Effector CD4-positive, alpha-beta T cell (primary cell): ENCODE measurements around the gene TRPC1.

ENCODE experiments used
- DNase-seq: peaks from one replicate; pipeline ENCODE4 v3.0.0-alpha.2; 2020

Gene TRPC1

DNA sequence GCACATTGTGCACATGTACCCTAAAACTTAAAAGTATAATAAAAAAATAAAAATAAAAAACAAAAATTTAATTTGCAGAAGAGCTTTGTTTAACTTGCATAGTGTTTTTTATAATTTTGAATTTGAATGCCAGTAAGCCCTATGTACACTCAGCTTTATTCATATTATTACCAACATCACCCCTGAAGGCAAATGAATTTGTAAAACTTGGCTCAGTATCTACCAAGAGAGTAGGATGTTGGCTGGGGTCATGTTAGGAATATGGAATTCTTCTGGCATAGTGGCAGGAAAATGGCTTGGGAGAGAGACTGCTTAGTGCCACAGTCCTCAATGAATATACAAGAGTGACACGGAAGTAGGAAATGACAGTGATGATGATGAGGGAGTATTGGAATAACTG, 30.7 kb downstream of the TRPC1 start:
- no peak for DNase-seq

DNA sequence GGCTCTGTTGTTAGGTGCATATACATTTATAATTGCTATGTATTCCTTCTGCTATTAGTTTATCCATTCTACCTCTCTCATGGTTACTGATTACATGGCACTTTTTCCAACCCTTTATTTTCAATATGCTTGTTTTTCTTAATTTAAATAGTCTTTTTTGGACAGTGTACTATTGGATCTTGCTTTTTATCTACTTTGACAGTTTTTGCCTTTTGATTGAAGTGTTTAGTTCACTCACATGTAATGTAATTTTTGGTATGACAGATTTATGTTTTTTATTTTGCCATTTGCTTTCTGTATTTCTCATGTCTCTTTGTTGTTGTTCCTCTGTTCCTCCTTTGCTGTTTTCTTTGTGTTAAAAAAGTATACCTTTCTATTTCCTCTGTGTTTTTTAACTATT, 44.5 kb downstream of the TRPC1 start:
- no peak for DNase-seq

DNA sequence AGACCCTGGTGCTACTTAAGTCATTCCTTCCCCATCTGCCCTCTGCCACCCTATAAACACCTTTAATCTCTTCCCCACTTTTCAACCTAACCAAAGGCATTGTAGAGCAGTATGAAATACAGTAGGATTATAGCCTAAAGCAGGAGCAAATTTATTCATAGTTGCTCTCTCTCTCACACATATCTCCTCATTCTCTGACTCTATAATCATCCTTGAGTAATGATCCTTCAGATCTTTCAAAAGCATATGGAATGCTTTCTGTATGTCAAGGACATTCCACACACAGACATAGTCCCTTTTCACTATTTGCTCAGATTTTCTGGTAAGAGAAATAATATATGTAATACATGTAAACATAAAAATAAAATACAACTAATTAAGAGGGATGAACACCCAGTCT, 54.1 kb downstream of the TRPC1 start:
- DNase-seq, result no peak

DNA sequence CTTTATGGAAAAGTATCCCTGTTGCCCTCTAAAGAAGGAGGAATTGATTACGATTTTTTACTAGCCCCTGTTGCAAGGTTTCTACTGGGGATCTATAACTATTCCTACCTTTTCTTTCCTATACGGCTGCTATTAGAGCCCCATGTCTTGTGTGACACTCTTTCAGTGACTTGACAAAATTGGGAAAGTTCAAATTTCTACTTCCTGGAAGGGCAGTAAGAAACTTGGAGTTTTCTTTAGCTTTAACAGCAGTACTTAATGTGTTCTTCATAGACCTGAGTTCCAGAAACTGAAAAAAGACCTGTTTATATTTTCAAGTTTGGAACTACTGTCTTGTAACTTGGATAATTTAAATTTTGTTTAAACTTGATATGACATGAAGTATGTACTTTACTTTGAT, 54.7 kb downstream of the TRPC1 start:
- no peak for DNase-seq

DNA sequence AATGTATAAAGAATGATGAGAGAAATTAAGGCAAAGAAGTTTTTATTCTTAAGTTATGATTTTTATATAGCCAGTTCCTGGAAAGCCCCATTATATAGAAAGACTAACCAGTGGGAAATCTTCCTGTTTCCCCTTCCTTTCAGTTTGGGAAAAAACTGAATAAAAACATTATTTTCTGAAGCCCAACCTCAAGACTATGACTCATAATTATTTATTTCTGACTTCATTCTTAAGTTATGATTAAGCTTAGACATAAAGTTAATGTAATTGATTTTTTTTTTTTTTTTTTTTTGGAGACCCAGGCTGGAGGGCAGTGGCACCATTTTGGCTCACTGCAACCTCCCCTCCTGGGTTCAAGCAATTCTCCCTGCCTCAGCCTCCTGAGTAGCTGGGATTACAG, 55.8 kb downstream of the TRPC1 start:
- DNase-seq, result no peak

DNA sequence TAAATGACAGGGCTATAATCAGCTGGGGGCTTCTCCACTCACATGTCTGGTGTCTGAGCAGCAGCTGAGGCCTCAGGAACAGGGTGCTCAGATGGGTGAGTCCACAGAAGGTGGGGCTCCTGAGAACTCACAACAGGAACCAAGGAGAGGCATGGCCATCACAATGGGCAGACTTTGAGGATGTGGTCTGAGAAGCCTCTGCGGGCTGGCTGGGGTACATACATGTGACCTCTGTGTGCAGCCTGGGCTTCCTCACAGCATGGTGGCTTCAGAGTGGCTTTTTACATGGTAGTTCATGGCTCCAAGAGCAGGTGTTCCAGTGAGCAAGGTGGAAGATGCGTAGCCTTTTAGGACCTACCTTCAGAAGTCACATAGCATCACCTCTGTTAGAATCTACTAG, 58.8 kb downstream of the TRPC1 start:
- DNase-seq, result no peak

DNA sequence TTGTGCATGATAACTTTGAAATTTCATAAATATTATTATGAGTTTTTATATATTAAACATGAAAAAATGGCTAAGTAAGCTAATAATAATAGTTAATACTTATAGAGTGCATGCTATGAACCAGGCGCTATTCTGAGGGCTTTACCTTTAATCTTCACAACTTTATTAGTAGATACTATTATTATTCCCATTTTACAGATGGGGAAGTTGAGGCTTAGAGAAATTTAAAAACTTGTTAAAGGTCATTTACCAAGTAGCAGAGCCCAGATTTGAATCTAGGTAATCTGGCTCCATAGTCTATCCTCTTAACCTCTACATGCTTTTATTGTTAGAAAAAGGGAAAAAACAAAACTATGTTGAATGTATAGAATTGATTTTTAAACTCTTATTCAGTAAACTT, 60.4 kb downstream of the TRPC1 start:
- no peak for DNase-seq

DNA sequence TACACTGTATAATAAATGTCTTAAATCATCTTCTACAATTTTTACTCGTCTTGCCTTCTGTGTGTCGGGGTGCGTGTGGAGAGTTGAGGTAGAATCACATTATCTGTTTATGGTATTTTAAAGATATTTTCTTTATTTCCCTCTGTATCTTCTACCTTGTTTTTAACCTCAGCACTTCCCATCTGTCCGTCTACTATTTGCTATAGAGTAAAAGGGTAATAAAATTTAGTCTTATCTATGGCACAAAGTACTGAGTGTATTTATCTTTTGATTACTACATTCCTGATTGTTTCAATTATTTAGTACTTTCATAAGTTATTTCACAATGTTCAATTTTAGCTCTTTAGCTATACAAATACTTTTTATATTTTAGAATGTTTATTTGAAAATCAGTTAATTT, 62.2 kb downstream of the TRPC1 start:
- DNase-seq, result no peak

DNA sequence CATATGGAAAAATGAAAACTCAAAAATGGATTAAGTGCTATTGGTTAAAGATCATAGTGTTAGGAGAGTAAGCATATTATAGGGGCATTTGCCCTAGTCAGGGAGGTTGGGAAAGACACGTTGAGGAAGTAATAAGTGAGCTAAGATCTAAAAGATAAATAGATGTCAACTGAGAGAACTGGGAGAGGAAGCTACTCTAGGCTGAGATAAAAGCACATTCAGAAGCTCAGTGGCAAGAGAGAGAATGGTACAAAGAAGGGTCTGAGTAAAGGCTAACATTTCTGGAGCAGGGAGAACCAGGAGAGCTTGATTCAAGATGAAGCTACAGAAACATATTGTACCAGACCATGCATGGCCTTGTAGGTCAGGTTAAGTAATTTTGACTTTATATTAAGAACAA, 63.9 kb downstream of the TRPC1 start:
- DNase-seq, result no peak

DNA sequence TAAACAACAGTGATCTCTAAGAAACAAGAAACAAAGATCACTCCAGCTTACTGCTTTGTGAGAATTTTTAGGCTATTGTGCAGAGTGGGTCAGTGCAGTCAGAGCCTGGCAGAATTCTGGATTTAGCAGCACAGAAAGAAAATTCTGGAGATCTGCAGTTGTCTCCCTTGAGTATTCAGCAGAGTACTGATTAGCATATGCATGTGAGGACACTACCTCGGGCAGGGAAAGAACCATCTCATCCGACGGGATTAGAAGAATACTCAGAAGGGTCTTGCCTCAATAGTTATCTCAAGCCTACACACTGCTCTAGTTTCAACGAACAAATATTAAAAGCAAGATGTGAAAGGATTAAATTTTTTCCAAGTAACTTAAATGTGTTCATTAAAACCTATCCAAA, 70.7 kb downstream of the TRPC1 start:
- no peak for DNase-seq

DNA sequence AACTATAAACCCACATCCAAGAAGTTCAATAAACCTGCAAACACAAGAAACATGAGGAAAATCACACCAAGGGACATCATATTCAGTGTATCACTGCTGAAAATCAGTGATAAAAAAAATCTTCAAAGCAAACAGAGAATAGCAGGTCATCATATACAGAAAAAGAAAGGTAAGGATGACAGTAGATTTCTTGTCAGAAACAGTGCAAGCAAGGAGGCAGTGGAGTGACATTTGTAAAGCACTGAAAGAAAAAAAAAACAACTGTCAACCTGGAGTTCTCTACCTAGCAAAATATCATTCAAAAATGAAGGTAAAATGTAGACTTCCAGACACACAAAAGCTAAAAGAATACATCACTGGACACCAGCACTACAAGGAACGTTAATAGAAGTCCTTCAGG, 71.5 kb downstream of the TRPC1 start:
- no peak for DNase-seq

DNA sequence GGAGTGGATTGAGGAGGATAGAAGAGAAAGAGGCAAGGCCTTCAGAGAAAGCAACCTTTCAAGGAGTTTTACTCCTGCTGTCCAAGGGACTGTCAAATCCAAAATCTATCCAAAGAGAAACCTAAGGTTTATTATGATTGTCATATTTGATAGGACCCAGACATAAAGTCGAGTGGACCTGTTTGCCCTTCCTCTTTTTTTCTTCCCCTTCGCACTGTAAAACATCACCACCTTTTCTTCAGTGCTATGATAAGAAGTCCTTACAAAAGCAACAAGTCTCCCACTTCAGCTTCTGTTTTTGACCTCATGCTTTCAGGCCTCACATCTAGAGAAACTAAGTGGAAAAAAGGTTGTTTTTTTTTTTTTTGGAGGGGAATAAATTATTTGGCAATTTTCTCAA, 73.0 kb downstream of the TRPC1 start:
- DNase-seq, result no peak

DNA sequence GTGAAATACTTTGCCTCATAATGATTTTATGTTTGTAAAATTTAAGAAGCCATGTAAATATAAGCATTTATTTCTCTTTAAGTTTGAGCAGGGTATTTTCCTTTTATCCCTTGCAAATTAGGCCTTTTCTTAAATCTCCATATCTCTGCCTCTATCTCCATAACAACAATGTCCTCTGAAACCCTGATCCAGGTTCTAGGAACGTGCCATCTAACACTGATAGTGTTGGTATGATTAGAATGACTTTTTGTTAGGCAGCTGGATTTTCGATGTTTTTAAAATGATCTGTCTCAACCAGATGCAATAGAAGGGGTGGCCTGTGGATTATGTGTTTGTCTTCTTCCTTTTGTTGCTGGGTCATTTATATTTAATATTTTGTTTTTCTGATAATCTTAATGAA, 77.9 kb downstream of the TRPC1 start:
- DNase-seq, result no peak

DNA sequence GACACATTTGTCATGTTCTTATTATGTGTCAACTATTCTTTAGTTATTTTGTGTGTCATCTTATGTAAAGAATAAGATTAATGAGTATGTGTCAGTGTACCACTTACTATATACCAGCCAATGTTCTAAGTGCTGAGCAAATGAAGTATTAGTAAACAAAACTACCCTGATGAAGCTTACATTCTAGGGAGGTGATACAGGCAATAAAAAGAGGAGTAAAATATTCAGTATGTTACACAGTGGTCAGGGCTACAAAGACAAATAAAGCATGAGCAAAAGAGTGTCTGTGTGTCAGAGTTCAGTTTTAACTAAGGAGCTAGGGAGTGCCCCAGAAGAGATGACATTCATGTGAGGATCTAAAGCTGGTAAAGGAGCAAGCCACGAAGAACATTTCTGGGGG, 79.1 kb downstream of the TRPC1 start:
- no peak for DNase-seq

DNA sequence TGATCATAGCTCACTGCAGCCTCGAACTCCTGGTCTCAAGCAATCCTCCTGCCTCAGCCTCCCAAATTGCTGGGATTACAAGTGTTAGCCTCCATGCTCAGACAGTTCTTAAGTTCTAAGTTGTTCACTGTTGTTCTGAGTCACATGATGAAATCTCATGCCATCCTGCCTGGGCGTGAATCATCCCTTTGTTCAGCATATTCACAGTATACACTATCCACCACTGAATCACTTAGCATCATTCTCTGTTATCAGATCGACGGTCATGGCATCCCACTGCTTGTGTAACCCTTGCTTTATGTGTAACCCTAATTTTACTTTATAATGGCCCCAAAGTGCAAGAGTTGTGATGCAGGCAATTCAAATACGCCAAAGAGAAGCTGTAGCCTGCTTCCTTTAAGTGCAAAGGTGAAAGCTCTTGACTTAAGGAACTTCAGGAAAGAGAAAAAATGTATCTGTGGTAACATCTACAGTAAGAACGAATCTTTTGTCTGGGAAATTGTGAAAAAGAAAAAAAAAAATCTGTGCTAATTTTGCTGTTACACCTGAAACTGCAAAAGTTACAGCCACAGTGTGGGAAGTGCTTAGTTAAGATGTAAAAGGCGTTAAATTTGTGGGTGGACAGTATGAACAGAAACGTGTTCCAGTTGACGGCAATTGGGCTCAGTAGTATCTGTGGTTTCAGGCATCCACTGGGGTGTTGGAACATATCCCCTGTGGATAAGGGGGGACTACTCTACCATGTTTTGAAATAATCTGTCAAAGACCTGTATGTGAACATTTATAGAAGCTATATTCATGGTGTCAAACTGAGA, 84.5 kb downstream of the TRPC1 start:
- no peak for DNase-seq

DNA sequence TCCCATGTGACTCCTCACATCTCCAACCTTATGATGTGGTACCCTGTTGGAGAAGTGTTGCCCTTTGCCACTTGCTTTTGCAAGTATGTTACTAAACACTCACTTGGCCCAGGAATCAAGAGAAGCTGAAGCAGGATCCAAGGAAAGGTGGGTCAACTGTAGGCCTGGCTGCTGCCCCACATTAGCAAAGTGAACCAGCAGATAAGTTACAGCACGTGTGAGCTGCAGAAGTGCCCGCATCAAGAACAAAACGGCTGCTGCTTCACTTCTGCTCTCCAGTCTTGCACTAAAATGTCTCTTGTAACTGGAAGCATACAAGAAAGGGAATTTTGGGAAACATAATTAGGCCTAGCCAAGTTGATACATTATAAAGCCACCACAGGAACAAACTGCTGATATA, 85.4 kb downstream of the TRPC1 start:
- no peak for DNase-seq

DNA sequence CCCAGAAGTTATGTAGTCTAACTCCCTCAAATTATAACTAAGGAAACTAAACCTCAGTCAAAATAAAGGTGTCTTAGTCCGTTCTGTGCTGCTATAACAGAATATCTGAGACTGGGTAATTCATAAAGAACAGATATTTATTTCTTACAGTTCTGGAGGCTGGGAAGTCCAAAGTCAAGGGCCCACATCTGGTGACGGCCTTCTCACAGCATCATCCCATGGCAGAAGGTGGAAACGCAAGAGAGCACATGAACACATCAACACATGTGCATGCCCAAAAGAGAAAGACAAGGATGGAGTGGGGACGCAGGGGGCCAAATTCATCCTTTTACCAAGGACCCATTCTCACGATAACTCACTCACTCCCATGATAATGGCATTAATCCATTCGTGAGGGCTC, 92.0 kb downstream of the TRPC1 start:
- no peak for DNase-seq

DNA sequence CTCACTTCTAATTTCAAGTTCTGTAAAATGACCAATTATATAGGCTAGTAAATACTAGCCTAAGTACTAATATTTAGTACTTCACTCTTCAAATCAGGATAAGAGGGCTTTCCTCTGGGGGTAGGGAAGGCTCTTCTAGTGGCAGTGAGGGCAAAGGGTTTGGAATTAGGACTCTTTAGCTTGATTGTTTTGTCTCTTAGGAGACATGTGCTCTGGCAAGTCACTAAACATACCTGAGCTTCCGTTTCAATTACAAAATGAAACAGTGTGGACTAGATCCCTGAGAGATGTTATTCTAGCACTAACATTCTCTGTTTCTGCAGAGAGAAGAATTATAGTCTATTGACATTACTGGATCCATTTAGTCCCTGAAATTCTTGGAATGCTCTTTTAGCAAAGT, 93.5 kb downstream of the TRPC1 start:
- no peak for DNase-seq

DNA sequence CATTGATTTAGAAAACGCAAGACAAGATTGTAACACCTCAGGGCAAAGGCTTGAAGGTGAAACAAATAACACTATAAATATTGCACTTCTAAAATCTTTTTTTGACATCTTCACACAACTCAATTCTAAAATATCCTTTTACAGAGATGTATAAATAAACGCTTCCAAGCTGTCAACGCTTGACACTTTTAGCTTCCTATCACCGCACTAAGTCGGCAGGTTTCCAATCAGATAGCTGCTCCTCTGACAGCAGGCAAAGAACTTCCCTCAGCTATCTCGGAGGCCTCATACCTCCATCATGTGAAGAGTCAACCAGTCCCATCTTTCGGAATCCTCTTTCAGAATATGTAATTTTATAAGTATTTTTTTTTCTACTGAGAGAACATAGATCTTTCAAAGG, 94.1 kb downstream of the TRPC1 start:
- DNase-seq, result no peak

DNA sequence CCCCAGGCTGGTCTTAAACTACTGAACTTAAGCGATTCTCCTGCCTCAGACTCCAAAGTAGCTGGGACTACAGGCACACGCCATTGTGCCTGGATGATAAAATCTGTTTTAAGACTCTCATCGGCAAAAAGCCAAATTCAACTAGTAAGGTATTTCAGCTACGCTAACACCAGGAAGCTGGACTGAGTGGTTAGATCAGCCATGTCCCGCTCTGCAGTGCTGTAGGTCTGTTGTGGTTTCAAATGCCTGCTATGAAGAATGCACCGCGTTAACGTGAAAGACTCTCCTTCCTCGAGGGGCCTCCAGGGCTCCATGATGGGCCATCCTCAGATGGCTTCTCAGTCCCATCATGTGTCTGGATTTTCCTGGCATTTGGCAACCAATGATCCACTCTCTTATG, 94.8 kb downstream of the TRPC1 start:
- no peak for DNase-seq

DNA sequence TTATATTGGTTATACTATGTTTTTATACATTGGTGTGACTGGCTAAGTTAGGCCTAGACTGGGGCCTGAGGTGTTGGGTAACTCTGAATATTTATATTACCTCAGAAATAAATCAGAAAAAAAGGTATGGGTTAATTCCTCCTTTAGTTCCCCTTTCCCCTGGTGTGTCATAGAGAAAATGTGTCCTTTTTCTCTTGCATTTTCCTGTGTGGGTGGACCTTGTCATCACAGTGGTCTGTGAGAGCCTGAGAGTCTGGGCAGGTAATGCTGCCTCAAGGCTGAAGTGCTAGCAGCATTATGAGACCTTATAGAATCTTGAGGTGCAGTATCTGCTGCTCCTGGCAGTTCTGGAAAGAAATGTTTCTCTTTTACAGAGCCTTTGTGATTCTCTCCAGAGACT, 95.3 kb downstream of the TRPC1 start:
- no peak for DNase-seq

DNA sequence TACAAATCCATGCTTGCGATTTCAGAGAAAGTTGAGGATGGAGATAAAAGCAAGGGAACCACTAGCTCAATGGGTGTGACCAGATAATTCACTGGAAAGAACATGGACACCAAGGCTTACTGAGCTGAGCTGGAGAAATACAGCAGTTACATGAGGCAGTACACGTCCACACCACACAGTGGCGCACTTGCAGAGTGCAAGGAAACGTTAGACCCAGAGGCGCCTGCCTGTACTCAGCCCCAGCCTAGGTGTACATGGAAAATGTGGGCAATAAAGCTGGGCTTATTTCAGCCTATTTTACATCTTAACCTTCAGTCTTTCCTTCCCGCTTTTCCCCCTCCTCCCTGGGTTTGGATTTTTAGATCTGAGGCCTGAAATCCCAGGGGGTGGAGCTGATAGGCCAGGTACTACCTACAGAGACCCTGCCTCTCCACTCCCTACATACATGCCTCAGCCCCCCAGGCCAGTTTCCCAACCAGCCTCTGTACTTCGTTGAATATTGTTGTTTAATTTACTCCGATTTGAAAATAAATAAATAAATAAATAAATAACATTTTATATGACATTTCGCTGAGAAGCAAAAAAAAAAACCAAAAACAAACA, 105.0 kb downstream of the TRPC1 start:
- peak; percentile 27 for DNase-seq

DNA sequence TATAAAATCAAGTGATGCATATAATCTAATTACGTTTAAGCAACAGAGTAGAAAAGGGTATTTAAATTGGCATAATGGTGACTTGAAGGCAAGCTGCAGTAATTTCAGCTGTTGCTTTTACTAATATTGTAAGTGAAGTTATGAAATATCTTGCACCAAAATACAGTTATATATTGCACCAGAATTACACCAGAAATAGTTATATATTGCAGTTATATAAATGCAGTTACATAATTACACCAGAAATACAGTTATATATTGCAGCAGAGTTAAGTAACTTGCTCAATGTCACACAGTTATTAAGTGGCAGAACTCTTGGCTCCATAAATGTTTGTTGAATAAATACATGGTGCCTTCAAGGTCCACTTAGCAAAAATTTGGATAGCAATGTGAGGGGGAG, 113.7 kb downstream of the TRPC1 start:
- DNase-seq, result no peak

DNA sequence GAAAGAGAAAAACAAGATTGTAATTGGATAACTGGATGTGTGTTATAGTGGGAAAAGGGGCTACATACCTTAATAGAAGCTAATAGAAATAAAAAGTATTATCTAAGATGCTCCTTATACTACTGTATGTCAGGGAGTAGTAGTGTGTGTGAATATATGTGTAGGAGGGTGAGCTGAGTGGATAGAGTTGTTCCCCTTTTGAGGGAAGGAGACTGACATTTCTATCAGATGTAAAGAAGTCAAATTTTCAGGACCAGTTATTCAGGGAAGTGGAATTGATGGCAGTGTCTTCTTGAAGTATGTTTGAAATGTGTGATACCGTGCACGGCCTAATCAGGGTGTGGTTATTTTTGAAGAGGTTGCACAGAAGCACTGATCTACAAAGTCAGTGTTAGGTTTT, 116.0 kb downstream of the TRPC1 start:
- DNase-seq, result no peak

DNA sequence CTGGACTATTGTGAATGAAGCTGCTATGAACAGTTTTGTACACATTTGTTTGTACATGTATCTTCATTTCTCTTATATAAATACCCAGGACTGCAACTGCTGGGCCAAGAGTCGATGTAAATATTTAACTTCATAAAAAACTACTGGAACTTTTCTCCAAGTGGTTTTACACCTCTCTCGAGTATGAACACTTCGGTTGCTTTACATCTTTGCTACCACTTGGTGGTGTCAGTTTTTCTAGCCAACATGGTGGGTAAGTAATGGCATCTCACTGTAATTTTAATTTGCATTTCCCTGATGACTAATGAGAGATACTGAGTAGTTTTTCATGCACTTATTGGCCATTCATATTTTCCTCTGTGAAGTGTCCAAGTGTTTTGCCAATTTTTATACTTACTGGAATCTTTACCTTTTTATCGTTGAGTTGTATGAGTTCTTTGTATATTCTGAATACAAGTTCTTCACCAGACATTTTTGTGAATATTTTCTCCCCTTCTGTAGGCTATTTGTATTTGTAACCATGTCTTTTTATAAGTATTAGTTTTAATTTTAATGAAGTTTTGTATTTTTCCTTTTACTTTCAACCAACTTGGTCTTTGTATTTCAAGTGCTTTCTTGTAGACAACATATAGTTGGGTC, 120.6 kb downstream of the TRPC1 start:
- DNase-seq, result no peak
